Muscle of leg (tissue), 11 donors: ENCODE results near the gene EHBP1. TPM values are rescaled to one million over a fixed set of nuclear protein-coding genes. Genes with fewer than 3 reads are reported as not detected.
"Not testable (repeated sequence)": the region's sequence is repeated elsewhere in the genome, so short reads cannot be mapped to it uniquely, and the experiment has no call there.

Experiments used
- DNase-seq: peaks from one replicate; pipeline ENCODE4 v3.0.0; 2013
- H3K27ac ChIP-seq: one replicate; pipeline ENCODE4 v1.5.1; 2013; ENCODE audit warnings: mild to moderate bottlenecking, low read length, control low read depth
- H3K27me3 ChIP-seq: one replicate; pipeline ENCODE4 v1.6.1; 2013; ENCODE audit warnings: low read length; ENCODE audit not compliant: control insufficient read depth, insufficient read depth
- H3K36me3 ChIP-seq: one replicate; pipeline ENCODE4 v1.6.1; 2013; ENCODE audit warnings: low read length; ENCODE audit not compliant: control insufficient read depth, insufficient read depth
- H3K4me1 ChIP-seq: one replicate; pipeline ENCODE4 v1.6.1; 2013; ENCODE audit warnings: low read length; ENCODE audit not compliant: control insufficient read depth, insufficient read depth
- H3K4me3 ChIP-seq: one replicate; pipeline ENCODE4 v1.5.1; 2013; ENCODE audit warnings: low read length, control low read depth
- H3K9me3 ChIP-seq: replicated peaks from 2 replicates; pipeline ENCODE4 v1.6.1; 2013; ENCODE audit warnings: low read depth, low read length; ENCODE audit not compliant: control insufficient read depth
- WGBS: methylation state at CpG from one replicate; pipeline ENCODE4 v1.1.5; 2013; ENCODE audit warnings: missing lambda C conversion rate; ENCODE audit not compliant: insufficient coverage; 5-methylcytosine and 5-hydroxymethylcytosine counted together
- polyA plus RNA-seq, 8 donors: library from polyadenylated mRNA; unstranded; fragments of 120-200 nt; gene quantifications; one replicate each; pipeline versions ENCODE4 v1.2.1 to v1.2.3, GENCODE V29; 2013; ENCODE audit warnings: inconsistent platforms in 1 of 8, low replicate concordance in 1 of 8; ENCODE audit not compliant: insufficient read length in 8 of 8, insufficient read depth in 1 of 8
- total RNA-seq: library from RNA; stranded (reverse); fragments of 120-200 nt; gene quantifications from one replicate; pipeline ENCODE4 v1.2.4, GENCODE V29; 2013

EHBP1 gene
- total and polyA plus RNA-seq, 9 donors, result 21.8 to 41.1 (median 31.4) TPM

GRCh38 chr2:63000801-63001200, 295.3 kb downstream of the EHBP1 start:
- Histone ChIP-seq H3K9me3 (no peaks in the 10 kb centered on the region), H3K27ac (no peak overlapping the region), H3K4me1 (no peaks in the 10 kb centered on the region), H3K4me3 (no peak overlapping the region), H3K27me3 (no peaks in the 10 kb centered on the region), H3K36me3 (peaks cover 4% of the 10 kb centered on the region)
- no CpG with 5 or more reads among the region's 1 CpG for WGBS
- DNase-seq, result peak; percentile 68

- Histone ChIP-seq H3K27me3 (no peaks in the 10 kb centered on the region), H3K9me3 (no peaks in the 10 kb centered on the region), H3K4me1 (no peaks in the 10 kb centered on the region), H3K36me3 (peaks cover 3% of the 10 kb centered on the region), H3K4me3 (no peak overlapping the region), H3K27ac (no peak overlapping the region)
- DNase-seq, result no peak
Measured at GRCh38 chr2:63001576-63001975, 296.1 kb downstream of the EHBP1 start.

GRCh38 chr2:63003351-63003750, 297.8 kb downstream of the EHBP1 start:
- no CpG with 5 or more reads among the region's 4 CpGs for WGBS
- DNase-seq, result no peak
- Histone ChIP-seq H3K27ac (no peak overlapping the region), H3K9me3 (no peaks in the 10 kb centered on the region), H3K4me1 (no peaks in the 10 kb centered on the region), H3K36me3 (no peaks in the 10 kb centered on the region), H3K27me3 (no peaks in the 10 kb centered on the region), H3K4me3 (no peak overlapping the region)

- H3K9me3 ChIP-seq, result no peaks in the 10 kb centered on the region
- H3K27me3 ChIP-seq, result no peaks in the 10 kb centered on the region
- no peaks in the 10 kb centered on the region for H3K4me1 ChIP-seq
- H3K27ac ChIP-seq, result no peak overlapping the region
- no peak overlapping the region for H3K4me3 ChIP-seq
- no peak for DNase-seq
- no peaks in the 10 kb centered on the region for H3K36me3 ChIP-seq
Measured at GRCh38 chr2:63007813-63008458, 302.4 kb downstream of the EHBP1 start.

- no peak overlapping the region for H3K4me3 ChIP-seq
- no peak for DNase-seq
- H3K9me3 ChIP-seq, result no peaks in the 10 kb centered on the region
- no peaks in the 10 kb centered on the region for H3K4me1 ChIP-seq
- H3K27me3 ChIP-seq, result no peaks in the 10 kb centered on the region
- peaks cover 4% of the 10 kb centered on the region for H3K36me3 ChIP-seq
- no peak overlapping the region for H3K27ac ChIP-seq
- WGBS, result 86% methylated on average over 1 of the region's 1 CpG
Measured at GRCh38 chr2:63008838-63009237, 303.3 kb downstream of the EHBP1 start.

- Histone ChIP-seq H3K36me3 (peaks cover 4% of the 10 kb centered on the region), H3K9me3 (no peaks in the 10 kb centered on the region), H3K27me3 (no peaks in the 10 kb centered on the region), H3K4me3 (no peak overlapping the region), H3K4me1 (no peaks in the 10 kb centered on the region), H3K27ac (no peak overlapping the region)
- no peak for DNase-seq
Measured at GRCh38 chr2:63009490-63009889, 304.0 kb downstream of the EHBP1 start.

DNA sequence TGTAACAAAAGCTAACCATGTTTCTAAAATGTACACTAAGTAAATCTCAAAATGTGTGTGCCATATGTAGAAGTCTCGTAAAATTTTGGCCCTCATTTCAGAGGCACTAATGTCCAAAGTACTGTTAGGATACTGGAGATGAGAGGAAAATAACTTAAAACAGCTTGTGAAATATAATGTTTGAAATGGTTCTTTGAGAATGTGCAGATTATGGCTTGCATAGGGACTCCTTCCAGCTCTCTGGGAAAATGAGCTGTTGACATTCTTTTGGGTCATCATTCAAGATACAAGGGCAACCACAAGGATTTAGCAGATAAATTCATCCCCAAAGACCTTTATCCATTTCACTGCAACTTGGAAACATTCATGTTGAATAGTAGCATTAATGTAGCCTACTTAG, 307.0 kb downstream of the EHBP1 start:
- H3K4me1 ChIP-seq, result no peaks in the 10 kb centered on the region

GRCh38 chr2:63013438-63013837, 307.9 kb downstream of the EHBP1 start:
- no peaks in the 10 kb centered on the region for H3K4me1 ChIP-seq
- H3K9me3 ChIP-seq, result no peaks in the 10 kb centered on the region
- DNase-seq, result no peak
- H3K27ac ChIP-seq, result no peak overlapping the region
- 81% methylated on average over 2 of the region's 8 CpGs for WGBS
- no peak overlapping the region for H3K4me3 ChIP-seq
- H3K36me3 ChIP-seq, result peaks cover 5% of the 10 kb centered on the region
- no peaks in the 10 kb centered on the region for H3K27me3 ChIP-seq

More for the DNA sequence above, 307.0 kb downstream of the EHBP1 start:
- Histone ChIP-seq H3K27ac (no peak overlapping the region), H3K9me3 (no peaks in the 10 kb centered on the region), H3K4me3 (no peak overlapping the region), H3K27me3 (no peaks in the 10 kb centered on the region), H3K36me3 (peaks cover 5% of the 10 kb centered on the region)
- peak; percentile 68 for DNase-seq
- no CpG with 5 or more reads among the region's 1 CpG for WGBS

- Histone ChIP-seq H3K4me3 (no peak overlapping the region), H3K9me3 (no peaks in the 10 kb centered on the region), H3K27me3 (no peaks in the 10 kb centered on the region), H3K36me3 (peaks cover 5% of the 10 kb centered on the region), H3K27ac (no peak overlapping the region), H3K4me1 (no peaks in the 10 kb centered on the region)
- no peak for DNase-seq
- no CpG with 5 or more reads among the region's 3 CpGs for WGBS
Measured at GRCh38 chr2:63015389-63015788, 309.9 kb downstream of the EHBP1 start.

DNA sequence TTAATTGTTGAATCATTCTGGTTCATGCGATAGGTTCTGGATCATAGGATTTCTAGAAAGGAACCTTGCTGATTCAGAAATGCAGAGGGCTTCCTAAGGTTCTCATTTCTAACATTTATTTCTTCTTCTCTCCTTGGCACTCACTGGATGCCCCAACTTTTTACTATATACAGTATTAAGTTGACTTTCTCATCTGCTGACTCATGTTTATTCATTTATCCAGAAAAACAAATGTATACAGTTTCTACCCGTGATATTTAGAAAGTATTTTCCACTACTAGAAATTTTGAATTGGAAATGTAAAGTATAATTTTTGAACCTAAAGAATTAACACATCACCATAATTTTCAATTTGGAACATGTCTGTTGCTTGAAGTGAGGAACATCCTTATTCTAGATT, 312.9 kb downstream of the EHBP1 start:
- Histone ChIP-seq H3K4me1 (no peaks in the 10 kb centered on the region), H3K36me3 (peaks cover 7% of the 10 kb centered on the region)
- WGBS, result no CpG with 5 or more reads among the region's 2 CpGs

DNA sequence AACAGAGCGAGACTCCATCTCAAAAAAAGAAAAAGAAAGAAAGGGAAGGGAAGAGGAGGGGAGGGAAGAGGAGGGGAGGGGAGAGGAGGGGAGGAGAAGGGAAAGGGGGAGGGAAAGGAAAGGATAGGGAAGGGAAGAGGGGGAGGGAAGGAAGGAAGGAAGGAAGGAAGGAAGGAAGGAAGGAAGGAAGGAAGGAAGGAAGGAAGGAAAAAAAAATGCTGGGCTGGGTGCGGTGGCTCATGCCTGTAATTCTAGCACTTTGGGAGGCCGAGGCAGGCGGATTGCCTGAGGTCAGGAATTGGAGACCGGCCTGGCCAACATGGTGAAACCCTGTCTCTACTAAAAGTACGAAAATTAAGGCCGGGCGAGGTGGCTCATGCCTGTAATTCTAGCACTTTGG, 314.2 kb downstream of the EHBP1 start:
- 95% methylated on average over 8 of the region's 8 CpGs for WGBS

More for the DNA sequence above, 312.9 kb downstream of the EHBP1 start:
- DNase-seq, result no peak
- H3K4me3 ChIP-seq, result no peak overlapping the region
- no peaks in the 10 kb centered on the region for H3K9me3 ChIP-seq
- no peak overlapping the region for H3K27ac ChIP-seq
- H3K27me3 ChIP-seq, result no peaks in the 10 kb centered on the region

More for the DNA sequence above, 314.2 kb downstream of the EHBP1 start:
- not testable (repeated sequence) for DNase-seq, H3K9me3 ChIP-seq, H3K36me3 ChIP-seq, H3K27me3 ChIP-seq, H3K27ac ChIP-seq, H3K4me3 ChIP-seq, H3K4me1 ChIP-seq
